GM21619 (cell line): Measurements from ENCODE around the gene NAGLU.
"Not testable (repeated sequence)": the region's sequence is repeated elsewhere in the genome, so short reads cannot be mapped to it uniquely, and the experiment has no call there.

ENCODE experiments used
- ATAC-seq: cut with Tn5 transposase; IDR thresholded peaks from one replicate; pipeline ENCODE4 v1.9.1; 2021; ENCODE audit not compliant: unreplicated experiment

NAGLU gene

DNA sequence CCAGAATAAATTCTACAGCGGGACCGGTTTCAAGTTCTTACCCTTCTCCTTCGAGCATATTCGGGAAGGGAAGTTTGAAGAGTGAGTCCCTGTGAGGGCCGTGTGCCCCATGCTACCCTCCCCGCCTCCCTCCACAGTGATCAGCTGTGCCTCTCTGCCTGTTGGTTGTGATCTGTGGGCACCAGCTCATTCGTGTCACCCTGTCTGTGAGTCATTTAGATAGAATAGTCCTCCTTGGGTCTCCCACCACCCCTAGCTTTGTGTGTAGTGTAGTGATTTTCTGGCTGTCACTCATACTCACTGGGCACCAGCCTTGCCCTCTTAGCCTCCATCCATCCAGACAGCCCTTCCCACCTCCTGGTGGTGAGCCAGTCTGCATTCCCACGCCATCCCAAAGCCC lies 15.0 kb upstream of the NAGLU start:
- no peak for ATAC-seq

DNA sequence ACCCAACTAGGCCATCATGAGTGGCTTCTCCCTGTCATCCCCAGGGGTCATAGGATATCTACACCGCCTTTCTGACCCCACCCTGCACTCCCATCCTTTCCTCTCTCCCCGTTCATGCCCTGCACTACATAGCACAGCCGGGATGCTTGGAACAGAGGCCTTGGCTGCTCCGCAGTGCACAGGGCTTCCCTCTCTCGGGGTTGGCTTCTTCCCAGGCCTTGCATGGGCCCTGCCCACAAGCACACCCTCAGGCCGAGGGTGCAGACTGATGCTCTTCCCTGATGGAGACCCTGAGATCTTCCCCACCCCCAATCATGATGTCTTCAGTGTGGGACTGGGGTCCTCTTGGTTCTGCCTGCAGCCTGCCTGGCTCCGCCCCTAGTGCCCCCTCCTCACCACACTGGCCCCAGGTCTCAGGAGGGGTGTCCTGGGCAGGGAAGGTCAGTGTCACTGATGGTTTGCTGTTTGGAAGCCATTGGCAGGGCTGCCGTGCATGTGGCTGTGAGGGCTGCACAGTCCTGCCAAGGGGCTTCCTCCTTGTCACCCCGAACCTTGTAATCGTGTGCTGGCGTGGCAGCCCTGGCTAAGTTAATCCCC lies 14.3 kb upstream of the NAGLU start:
- no peak for ATAC-seq

GRCh38 chr17:42522263-42522790 lies 13.7 kb upstream of the NAGLU start:
- no peak for ATAC-seq

DNA sequence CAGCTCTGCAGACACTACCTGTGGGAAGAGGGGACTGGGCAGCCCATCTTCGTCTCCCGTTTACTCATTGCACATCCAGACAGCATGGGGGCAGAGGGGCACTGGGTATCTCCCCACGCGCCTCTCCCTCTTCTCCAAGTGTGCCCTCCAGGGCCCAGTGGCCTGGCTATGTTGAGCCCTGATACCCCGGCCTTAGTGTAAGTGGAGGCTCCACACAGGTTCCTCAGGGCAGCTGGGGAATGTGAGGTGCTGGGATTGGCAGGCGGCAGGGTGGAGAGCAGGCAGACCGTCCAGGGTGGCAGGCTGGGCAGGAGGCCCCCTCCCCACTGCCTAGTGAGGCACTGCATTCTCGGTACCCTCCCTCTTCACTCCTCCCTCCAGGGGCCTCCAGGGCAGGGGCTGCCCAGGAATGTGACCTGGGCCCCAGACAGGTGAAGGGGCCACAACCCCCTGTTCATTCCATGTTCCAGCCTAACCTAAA lies 13.2 kb upstream of the NAGLU start:
- no peak for ATAC-seq

DNA sequence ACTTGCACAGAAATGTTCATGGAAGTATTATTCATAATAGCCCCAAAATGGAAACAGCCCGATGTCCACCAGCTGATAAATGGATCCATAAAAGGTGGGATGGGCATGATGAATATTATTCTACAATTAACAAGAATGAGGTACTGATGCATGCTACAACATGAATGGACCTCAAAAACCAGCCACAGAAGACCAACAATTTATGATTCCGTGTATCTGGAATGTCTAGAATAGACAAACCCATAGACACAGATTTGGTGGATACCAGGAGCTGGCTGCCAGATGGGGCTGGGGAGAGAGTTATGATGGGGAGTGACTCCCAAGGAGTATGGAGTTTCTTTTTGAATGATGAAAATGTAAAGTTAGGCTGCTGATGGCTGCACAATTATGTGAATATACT lies 10.8 kb upstream of the NAGLU start:
- ATAC-seq = no peak

DNA sequence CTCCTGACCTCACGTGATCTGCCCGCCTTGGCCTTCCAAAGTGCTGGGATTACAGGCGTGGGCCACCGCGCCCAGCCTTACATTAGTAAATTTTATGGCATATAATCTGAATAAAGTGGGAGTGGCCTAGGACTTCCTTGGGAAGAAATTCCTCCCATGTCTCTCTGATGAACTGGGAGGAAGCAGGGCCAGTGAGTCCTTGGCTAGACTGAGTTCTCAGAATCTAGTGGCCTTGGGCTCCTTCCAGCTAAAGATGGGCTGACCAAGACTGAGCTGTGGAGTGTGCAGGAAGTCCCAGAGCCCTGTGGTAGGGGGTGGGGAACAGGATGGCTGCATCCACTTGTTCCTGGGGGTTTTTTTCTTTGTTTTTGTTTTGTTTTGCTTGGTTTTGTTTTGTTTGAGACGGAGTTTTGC lies 10.0 kb upstream of the NAGLU start:
- no peak for ATAC-seq

DNA sequence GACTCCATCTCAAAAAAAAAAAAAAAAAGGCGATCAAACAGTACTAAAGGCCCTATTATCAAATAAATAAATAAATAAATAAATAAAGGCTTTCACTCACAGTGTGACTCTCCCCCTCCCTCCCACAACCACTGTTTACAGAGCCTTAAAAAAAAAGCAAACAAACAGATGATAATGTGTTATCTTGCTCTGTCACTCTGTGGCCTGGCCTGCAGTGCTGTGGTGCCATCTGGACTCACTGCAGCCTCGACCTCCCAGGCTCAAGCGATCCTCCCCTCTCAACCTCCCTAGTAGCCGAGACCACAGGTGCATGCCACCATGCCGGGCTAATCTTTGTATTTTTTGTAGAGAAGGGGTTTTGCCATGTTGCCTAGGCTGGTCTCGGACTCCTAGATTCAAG lies 8.1 kb upstream of the NAGLU start:
- no peak for ATAC-seq

DNA sequence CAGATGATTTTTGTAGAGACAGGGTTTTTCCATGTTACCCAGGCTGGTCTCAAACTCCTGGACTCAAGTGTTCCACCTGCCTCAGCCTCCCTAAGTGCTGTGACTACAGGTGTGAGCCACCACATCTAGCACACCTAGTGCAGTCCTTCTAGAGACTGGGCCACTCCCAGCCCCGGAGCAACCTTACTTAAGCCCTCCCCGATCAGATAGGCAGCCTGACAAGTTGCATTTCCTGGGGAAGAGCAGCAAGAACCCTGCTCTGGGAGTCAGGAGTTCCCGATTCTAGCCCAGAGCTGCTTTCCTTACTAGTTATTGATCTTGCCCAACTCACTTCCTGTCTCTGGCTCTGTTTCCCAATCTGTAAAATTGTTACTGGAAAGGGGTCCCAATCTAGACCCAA lies 7.0 kb upstream of the NAGLU start:
- ATAC-seq = no peak

- ATAC-seq = no peak
These were observed 5.0 kb upstream of the NAGLU start for GRCh38 chr17:42530952-42531454.

GRCh38 chr17:42531455-42532354 lies 4.3 kb upstream of the NAGLU start:
- ATAC-seq = no peak

- no peak for ATAC-seq
These were observed 640 bp upstream of the NAGLU start for GRCh38 chr17:42535155-42536047.

DNA sequence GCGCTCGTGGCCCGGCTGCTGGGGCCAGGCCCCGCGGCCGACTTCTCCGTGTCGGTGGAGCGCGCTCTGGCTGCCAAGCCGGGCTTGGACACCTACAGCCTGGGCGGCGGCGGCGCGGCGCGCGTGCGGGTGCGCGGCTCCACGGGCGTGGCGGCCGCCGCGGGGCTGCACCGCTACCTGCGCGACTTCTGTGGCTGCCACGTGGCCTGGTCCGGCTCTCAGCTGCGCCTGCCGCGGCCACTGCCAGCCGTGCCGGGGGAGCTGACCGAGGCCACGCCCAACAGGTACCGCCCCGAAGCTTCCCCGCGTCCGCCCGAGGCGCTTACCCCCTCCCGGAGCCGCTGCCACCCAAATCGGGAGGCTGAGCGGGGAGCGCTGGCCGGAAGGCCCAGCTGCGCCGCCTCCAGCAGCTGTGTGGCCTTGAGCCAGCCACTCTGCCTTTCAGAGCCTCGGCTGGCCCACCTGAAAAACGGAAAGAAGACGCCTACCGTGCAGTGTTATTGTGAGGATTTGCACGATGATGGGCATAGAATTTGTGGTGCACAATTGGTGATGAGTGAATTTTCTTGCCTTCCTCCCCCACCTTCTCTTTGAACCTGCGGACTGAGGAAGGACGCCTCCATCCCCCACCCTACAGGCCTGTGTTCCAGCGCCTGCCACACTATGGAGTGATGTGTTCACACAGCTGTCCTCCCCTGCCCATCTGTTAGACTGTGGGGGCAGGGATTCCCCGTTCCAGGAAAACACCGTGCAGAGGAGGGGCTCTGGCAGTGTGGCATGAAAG lies 523 bp downstream of the NAGLU start:
- ATAC-seq = peak; percentile 57

GRCh38 chr17:42537156-42537805 lies 1.2 kb downstream of the NAGLU start:
- ATAC-seq = no peak

GRCh38 chr17:42537826-42538451 lies 1.9 kb downstream of the NAGLU start:
- ATAC-seq = no peak

DNA sequence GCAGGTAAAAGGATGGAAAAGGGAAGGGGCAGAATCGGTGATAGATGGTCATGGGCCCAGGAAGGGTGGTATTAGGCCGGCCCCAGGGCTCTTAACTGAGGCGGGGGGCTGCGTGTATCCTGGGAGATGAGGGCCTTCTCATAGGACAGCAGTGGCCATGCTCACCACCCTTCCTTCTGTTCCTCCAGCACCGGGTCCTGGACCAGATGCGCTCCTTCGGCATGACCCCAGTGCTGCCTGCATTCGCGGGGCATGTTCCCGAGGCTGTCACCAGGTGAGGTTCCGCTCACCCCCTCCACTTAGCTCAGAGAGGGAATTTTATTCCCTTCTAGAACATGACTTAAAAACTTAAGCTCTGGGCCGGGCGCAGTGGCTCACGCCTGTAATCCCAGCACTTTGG lies 2.4 kb downstream of the NAGLU start:
- no peak for ATAC-seq

DNA sequence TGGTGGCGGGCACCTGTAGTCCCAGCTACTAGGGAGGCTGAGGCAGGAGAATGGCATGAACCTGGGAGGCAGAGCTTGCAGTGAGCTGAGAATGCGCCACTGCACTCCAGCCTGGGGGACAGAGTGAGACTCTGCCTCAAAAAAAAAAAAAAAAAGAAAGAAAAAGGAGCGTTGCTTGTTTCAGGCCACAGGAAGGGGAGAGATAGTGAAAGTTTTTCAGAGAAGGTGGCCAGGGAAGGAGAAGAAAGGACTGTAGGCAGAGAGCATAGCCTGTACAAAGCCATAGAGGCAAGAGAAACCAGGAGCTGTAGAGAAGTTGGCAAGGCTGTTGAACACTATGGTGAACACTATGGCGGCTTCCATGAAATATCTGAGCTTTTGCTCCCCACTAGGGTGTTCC lies 4.5 kb downstream of the NAGLU start:
- ATAC-seq = not testable (repeated sequence)

DNA sequence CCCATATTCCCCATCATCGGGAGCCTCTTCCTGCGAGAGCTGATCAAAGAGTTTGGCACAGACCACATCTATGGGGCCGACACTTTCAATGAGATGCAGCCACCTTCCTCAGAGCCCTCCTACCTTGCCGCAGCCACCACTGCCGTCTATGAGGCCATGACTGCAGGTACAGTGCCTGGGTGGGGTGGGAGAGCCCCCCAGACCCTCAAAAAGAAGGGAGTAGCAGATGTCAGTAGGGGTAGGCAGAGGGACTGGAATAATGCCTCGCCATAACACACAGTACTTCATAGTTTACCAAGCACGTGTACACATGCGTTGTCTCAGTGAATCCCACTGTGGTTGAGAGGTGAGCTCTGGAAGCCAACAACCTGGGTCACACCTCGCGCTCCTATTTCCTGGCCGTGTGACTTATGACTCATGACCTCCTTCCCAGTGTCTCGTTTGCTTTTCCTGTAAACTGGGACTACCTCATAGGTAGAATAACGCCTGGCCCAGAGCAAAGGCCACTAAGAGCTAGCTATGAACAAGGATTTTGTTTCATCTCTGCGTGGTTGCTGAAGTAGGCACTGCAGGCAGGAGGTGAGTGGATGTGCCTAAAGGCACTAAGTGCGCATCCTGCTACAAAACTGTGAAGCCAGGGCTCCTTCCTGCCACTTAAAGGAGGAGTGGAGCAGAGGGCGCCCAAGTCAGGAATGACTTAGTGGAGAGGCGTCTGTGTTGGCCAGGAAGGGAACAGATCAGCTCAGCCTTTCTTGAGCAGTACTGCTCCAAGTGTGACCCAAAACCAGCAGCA lies 5.2 kb downstream of the NAGLU start:
- no peak for ATAC-seq
